ENCODE results near the gene KIF1A. TPM values are rescaled to one million over a fixed set of nuclear protein-coding genes. Genes with fewer than 3 reads are reported as not detected.

Gene KIF1A
- total RNA-seq, 4 donors from 2014 or later: 2.9 to 15.9 (median 3.2) TPM

- no peak overlapping the region for H3K27ac ChIP-seq
- H3K4me3 ChIP-seq: no peak overlapping the region
- 84% methylated on average over 5 of the region's 5 CpGs for WGBS
- DNase-seq (ENCODE audit: low spot score in 2 of 2): no peak
- H3K36me3 ChIP-seq: no peaks in the 10 kb centered on the region
- H3K27me3 ChIP-seq: peaks cover 3% of the 10 kb centered on the region
- H3K9me3 ChIP-seq: no peaks in the 10 kb centered on the region
- TF ChIP-seq POLR2AphosphoS5 (IDR thresholded peaks at IDR 0.05) (no peak), EP300 (IDR thresholded peaks at IDR 0.05) (no peak), POLR2A (IDR thresholded peaks at IDR 0.05) (no peak)
- TF ChIP-seq, protein P1, sequence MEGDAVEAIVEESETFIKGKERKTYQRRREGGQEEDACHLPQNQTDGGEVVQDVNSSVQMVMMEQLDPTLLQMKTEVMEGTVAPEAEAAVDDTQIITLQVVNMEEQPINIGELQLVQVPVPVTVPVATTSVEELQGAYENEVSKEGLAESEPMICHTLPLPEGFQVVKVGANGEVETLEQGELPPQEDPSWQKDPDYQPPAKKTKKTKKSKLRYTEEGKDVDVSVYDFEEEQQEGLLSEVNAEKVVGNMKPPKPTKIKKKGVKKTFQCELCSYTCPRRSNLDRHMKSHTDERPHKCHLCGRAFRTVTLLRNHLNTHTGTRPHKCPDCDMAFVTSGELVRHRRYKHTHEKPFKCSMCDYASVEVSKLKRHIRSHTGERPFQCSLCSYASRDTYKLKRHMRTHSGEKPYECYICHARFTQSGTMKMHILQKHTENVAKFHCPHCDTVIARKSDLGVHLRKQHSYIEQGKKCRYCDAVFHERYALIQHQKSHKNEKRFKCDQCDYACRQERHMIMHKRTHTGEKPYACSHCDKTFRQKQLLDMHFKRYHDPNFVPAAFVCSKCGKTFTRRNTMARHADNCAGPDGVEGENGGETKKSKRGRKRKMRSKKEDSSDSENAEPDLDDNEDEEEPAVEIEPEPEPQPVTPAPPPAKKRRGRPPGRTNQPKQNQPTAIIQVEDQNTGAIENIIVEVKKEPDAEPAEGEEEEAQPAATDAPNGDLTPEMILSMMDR (IDR thresholded peaks at IDR 0.05): no peak
- no peaks in the 10 kb centered on the region for H3K4me1 ChIP-seq
These were observed 45.4 kb upstream of the KIF1A start for GRCh38 chr2:240865391-240865790.

- Histone ChIP-seq H3K9me3 (no peaks in the 10 kb centered on the region), H3K4me1 (no peaks in the 10 kb centered on the region), H3K27me3 (no peaks in the 10 kb centered on the region), H3K36me3 (no peaks in the 10 kb centered on the region), H3K27ac (no peak overlapping the region), H3K4me3 (no peak overlapping the region)
- TF ChIP-seq POLR2A (IDR thresholded peaks at IDR 0.05) (no peak), POLR2AphosphoS5 (IDR thresholded peaks at IDR 0.05) (no peak), EP300 (IDR thresholded peaks at IDR 0.05) (no peak)
- TF ChIP-seq, protein P1 (IDR thresholded peaks at IDR 0.05): no peak
- DNase-seq (ENCODE audit: low spot score in 2 of 2): no peak
- WGBS: 75% methylated on average over 3 of the region's 3 CpGs
These were observed 44.5 kb upstream of the KIF1A start for GRCh38 chr2:240864475-240864874.

DNA sequence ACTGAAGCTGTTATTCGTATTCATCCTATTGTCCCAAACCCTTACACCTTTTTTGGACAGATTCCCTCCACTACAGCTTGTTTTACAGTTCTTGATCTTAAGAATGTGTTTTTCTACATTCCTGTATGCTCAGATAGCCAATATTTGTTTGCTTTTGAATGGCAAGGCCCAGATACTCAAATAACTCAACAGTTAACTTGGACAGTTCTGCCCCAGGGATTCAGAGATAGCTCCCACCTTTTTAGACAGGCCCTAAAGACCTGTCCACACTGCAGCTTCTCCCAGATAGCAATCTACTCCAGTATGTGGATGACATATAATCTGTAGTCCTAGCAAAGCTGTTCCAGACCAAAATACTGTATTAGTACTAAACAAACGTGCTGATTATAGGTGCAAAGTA lies 41.5 kb upstream of the KIF1A start:
- DNase-seq (ENCODE audit: low spot score in 2 of 2): no peak
- Histone ChIP-seq H3K27me3 (no peaks in the 10 kb centered on the region), H3K4me3 (no peak overlapping the region), H3K4me1 (no peaks in the 10 kb centered on the region), H3K36me3 (no peaks in the 10 kb centered on the region), H3K9me3 (no peaks in the 10 kb centered on the region), H3K27ac (no peak overlapping the region)
- 78% methylated on average over 2 of the region's 2 CpGs for WGBS
- no peak for TF ChIP-seq POLR2A (IDR thresholded peaks at IDR 0.05)
- TF ChIP-seq, protein P1 (IDR thresholded peaks at IDR 0.05): no peak
- TF ChIP-seq EP300 (IDR thresholded peaks at IDR 0.05): no peak
- TF ChIP-seq POLR2AphosphoS5 (IDR thresholded peaks at IDR 0.05): no peak

DNA sequence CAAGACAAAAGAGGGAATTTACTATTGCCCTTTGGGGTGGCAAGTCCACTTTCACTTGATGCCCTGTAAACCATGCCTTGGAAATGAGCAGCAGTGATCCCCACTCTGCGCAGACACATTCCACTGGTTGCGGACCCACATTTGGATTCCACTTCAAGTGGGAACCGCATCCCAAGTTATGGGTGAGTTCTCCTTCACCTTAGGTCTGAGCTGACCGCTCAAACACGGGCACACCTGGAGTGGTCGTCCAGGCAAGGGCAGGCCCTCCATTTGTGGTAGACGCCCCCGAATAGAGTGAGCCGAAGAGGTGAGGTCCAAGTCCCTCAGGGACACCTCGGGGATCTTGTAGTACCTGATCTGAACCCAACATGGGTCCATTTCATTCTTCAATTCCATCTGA lies 38.9 kb upstream of the KIF1A start:
- WGBS: 94% methylated on average over 10 of the region's 10 CpGs
- no peak overlapping the region for H3K4me3 ChIP-seq
- TF ChIP-seq POLR2A (IDR thresholded peaks at IDR 0.05) (no peak), POLR2AphosphoS5 (IDR thresholded peaks at IDR 0.05) (no peak), EP300 (IDR thresholded peaks at IDR 0.05) (no peak)
- TF ChIP-seq, protein P1 (IDR thresholded peaks at IDR 0.05): no peak
- no peaks in the 10 kb centered on the region for H3K27me3 ChIP-seq
- DNase-seq (ENCODE audit: low spot score in 2 of 2): no peak
- H3K9me3 ChIP-seq: no peaks in the 10 kb centered on the region
- no peak overlapping the region for H3K27ac ChIP-seq
- H3K36me3 ChIP-seq: no peaks in the 10 kb centered on the region
- no peaks in the 10 kb centered on the region for H3K4me1 ChIP-seq

- H3K27me3 ChIP-seq: no peaks in the 10 kb centered on the region
- H3K4me3 ChIP-seq: no peak overlapping the region
- 90% methylated on average over 13 of the region's 13 CpGs for WGBS
- DNase-seq (ENCODE audit: low spot score in 2 of 2): no peak
- no peaks in the 10 kb centered on the region for H3K9me3 ChIP-seq
- H3K27ac ChIP-seq: no peak overlapping the region
- H3K4me1 ChIP-seq: no peaks in the 10 kb centered on the region
- TF ChIP-seq EP300 (IDR thresholded peaks at IDR 0.05) (no peak), POLR2A (IDR thresholded peaks at IDR 0.05) (no peak), POLR2AphosphoS5 (IDR thresholded peaks at IDR 0.05) (no peak)
- TF ChIP-seq, protein P1 (IDR thresholded peaks at IDR 0.05): no peak
- H3K36me3 ChIP-seq: no peaks in the 10 kb centered on the region
These were observed 38.3 kb upstream of the KIF1A start for GRCh38 chr2:240858321-240858720.

All from suprapubic skin (tissue), 4 donors.